Fibroblast of lung (primary cell): ENCODE data around the gene NSG2. TPM values are rescaled to one million over a fixed set of nuclear protein-coding genes. Genes with fewer than 3 reads are reported as not detected.

Experiments
- DNase-seq, 2 donors: peaks; one replicate each; pipeline versions ENCODE4 v3.0.0 to v3.0.0-alpha.2; 2010; ENCODE audit warnings: low read depth in 2 of 2
- H2AFZ ChIP-seq: 2 replicates; pipeline ENCODE4 v1.5.1; 2012; ENCODE audit warnings: low read length, control low read depth, inconsistent platforms
- H3K27ac ChIP-seq: 2 replicates; pipeline ENCODE4 v1.5.1; 2011; ENCODE audit warnings: low read length, control low read depth; ENCODE audit not compliant: insufficient read depth
- H3K27me3 ChIP-seq: 2 replicates; pipeline ENCODE4 v1.5.1; 2011; ENCODE audit warnings: mild to moderate bottlenecking, low read length; ENCODE audit not compliant: control insufficient read depth, insufficient read depth
- H3K36me3 ChIP-seq: 2 replicates; pipeline ENCODE4 v1.5.1; 2011; ENCODE audit warnings: low read length; ENCODE audit not compliant: control insufficient read depth, insufficient read depth
- H3K4me1 ChIP-seq: 2 replicates; pipeline ENCODE4 v1.5.1; 2011; ENCODE audit warnings: low read length; ENCODE audit not compliant: control insufficient read depth, insufficient read depth; ENCODE audit errors: extremely low read depth
- H3K4me2 ChIP-seq: 2 replicates; pipeline ENCODE4 v1.5.1; 2011; ENCODE audit warnings: low read length, control low read depth; ENCODE audit not compliant: insufficient read depth; ENCODE audit errors: extremely low read depth
- H3K4me3 ChIP-seq, 4 experiments: fragments of 200-600 bp in 1 of 4; sonication (generic) in 1 of 4; replicated peaks in 1 of 4; 2 replicates each; pipeline ENCODE4 v1.5.1; 2011 to 2016; ENCODE audit warnings: low read length in 4 of 4, low read depth in 3 of 4, mild to moderate bottlenecking in 3 of 4, control low read depth in 2 of 4, inconsistent platforms in 1 of 4, mixed read lengths in 1 of 4; ENCODE audit not compliant: insufficient read depth in 1 of 4; ENCODE audit errors: control extremely low read depth in 1 of 4
- H3K79me2 ChIP-seq: 2 replicates; pipeline ENCODE4 v1.5.1; 2012; ENCODE audit warnings: mild to moderate bottlenecking, low read length, inconsistent platforms; ENCODE audit not compliant: control insufficient read depth, insufficient read depth
- H3K9ac ChIP-seq: 2 replicates; pipeline ENCODE4 v1.5.1; 2011; ENCODE audit warnings: mild to moderate bottlenecking, low read length, control low read depth; ENCODE audit not compliant: insufficient read depth
- H3K9me3 ChIP-seq: 2 replicates; pipeline ENCODE4 v1.5.1; 2012; ENCODE audit warnings: low read depth, low read length; ENCODE audit not compliant: control insufficient read depth, insufficient read depth
- H4K20me1 ChIP-seq: 2 replicates; pipeline ENCODE4 v1.5.1; 2011; ENCODE audit warnings: low read length; ENCODE audit not compliant: control insufficient read depth, insufficient read depth; ENCODE audit errors: extremely low read depth
- CTCF ChIP-seq, 2 donors: IDR thresholded peaks in 1 of 2; conservative IDR thresholded peaks in 1 of 2; 1 replicate in 1 of 2; 2 replicates in 1 of 2; pipeline ENCODE4 v1.5.1; 2011 to 2012; ENCODE audit warnings: low read length in 2 of 2, control low read depth in 1 of 2, inconsistent platforms in 1 of 2, low read depth in 1 of 2, mild to moderate bottlenecking in 1 of 2
- EZH2 ChIP-seq: IDR thresholded peaks from 2 replicates; pipeline ENCODE4 v1.5.1; 2012; ENCODE audit warnings: low read length, control low read depth, mild to moderate bottlenecking; ENCODE audit errors: missing control alignments
- polyA plus RNA-seq, 2 donors: library from polyadenylated mRNA; depleted of rRNA in 1 of 2; stranded (reverse) in 1 of 2; unstranded in 1 of 2; fragments of >200 nt; gene quantifications; 2 replicates each; pipeline ENCODE4 v1.2.1, GENCODE V29; 2011 to 2012; ENCODE audit warnings: missing spikeins in 1 of 2
- total RNA-seq: library from RNA; depleted of rRNA; stranded (reverse); fragments of >200 nt; gene quantifications from 2 replicates; pipeline ENCODE4 v1.2.1, GENCODE V29; 2014

NSG2 gene
- total and polyA plus RNA-seq, 2 donors (not counting 1 experiment from before 2014, with no cell fraction given) = not detected

- H3K27me3 ChIP-seq = no peaks in the 10 kb centered on the region
- H2AFZ ChIP-seq = no peak overlapping the region
- no peak overlapping the region for H3K27ac ChIP-seq
- H4K20me1 ChIP-seq = no peaks in the 10 kb centered on the region
- H3K36me3 ChIP-seq = no peaks in the 10 kb centered on the region
- H3K4me3 ChIP-seq = no peak overlapping the region
- no peak for TF ChIP-seq EZH2
- TF ChIP-seq CTCF (conservative IDR thresholded peaks at IDR 0.05 in 1 of 2, IDR thresholded peaks at IDR 0.05 in 1 of 2; ENCODE audit: low read depth in 1 of 2, low read length in 2 of 2) = no peak
- H3K4me2 ChIP-seq = no peak overlapping the region
- no peak overlapping the region for H3K9ac ChIP-seq
- no peaks in the 10 kb centered on the region for H3K79me2 ChIP-seq
- H3K9me3 ChIP-seq = no peaks in the 10 kb centered on the region
- no peak for DNase-seq
- no peaks in the 10 kb centered on the region for H3K4me1 ChIP-seq
Measured at GRCh38 chr5:174067499-174067898, 22.0 kb downstream of the NSG2 start.

- TF ChIP-seq CTCF (conservative IDR thresholded peaks at IDR 0.05 in 1 of 2, IDR thresholded peaks at IDR 0.05 in 1 of 2; ENCODE audit: low read depth in 1 of 2, low read length in 2 of 2) (no peak), EZH2 (no peak)
- Histone ChIP-seq H3K4me3 (no peak overlapping the region), H3K27ac (no peak overlapping the region), H3K4me1 (no peaks in the 10 kb centered on the region), H3K4me2 (no peak overlapping the region), H3K79me2 (no peaks in the 10 kb centered on the region), H3K36me3 (no peaks in the 10 kb centered on the region), H4K20me1 (no peaks in the 10 kb centered on the region), H3K27me3 (no peaks in the 10 kb centered on the region), H3K9ac (no peak overlapping the region), H3K9me3 (no peaks in the 10 kb centered on the region), H2AFZ (no peak overlapping the region)
- DNase-seq = no peak
Measured at GRCh38 chr5:174071484-174071883, 26.0 kb downstream of the NSG2 start.

GRCh38 chr5:174073122-174073660, 27.7 kb downstream of the NSG2 start:
- H3K27ac ChIP-seq = no peak overlapping the region

More at GRCh38 chr5:174073122-174073660, 27.7 kb downstream of the NSG2 start:
- TF ChIP-seq CTCF (conservative IDR thresholded peaks at IDR 0.05 in 1 of 2, IDR thresholded peaks at IDR 0.05 in 1 of 2; ENCODE audit: low read depth in 1 of 2, low read length in 2 of 2) (no peak), EZH2 (no peak)
- Histone ChIP-seq H3K9me3 (no peaks in the 10 kb centered on the region), H3K4me3 (no peak overlapping the region), H3K27me3 (no peaks in the 10 kb centered on the region), H3K9ac (no peak overlapping the region), H4K20me1 (no peaks in the 10 kb centered on the region), H2AFZ (no peak overlapping the region), H3K36me3 (no peaks in the 10 kb centered on the region), H3K4me2 (no peak overlapping the region), H3K4me1 (no peaks in the 10 kb centered on the region), H3K79me2 (no peaks in the 10 kb centered on the region)
- DNase-seq = peak in 1 of 2 donors; percentile 29
